ENCODE results near the gene PRCP. TPM values are rescaled to one million over a fixed set of nuclear protein-coding genes. Genes with fewer than 3 reads are reported as not detected.

Gene PRCP
- total RNA-seq, 1 experiment from 2014 or later, result 53.9 TPM

DNA sequence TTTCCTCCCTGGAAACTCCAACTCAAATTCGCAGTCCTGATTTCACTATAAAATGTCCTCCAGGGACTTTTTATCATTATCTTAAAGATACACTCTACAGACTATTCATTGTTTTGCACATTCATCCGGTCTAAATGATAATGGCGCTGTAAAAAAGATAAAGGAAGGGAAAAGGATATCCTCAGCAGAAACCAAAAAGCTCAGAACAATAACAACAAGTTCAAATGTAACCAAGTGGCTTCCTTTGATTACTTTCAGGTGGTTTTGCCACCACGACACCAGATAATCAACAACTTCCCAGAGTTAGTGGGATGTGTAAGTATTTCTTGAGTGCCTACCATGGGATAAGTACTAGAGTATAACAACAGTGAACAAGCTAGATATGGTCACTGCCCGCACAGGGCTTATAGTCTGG is 26.3 kb downstream of the PRCP start (continued):
- TF ChIP-seq, protein P1, sequence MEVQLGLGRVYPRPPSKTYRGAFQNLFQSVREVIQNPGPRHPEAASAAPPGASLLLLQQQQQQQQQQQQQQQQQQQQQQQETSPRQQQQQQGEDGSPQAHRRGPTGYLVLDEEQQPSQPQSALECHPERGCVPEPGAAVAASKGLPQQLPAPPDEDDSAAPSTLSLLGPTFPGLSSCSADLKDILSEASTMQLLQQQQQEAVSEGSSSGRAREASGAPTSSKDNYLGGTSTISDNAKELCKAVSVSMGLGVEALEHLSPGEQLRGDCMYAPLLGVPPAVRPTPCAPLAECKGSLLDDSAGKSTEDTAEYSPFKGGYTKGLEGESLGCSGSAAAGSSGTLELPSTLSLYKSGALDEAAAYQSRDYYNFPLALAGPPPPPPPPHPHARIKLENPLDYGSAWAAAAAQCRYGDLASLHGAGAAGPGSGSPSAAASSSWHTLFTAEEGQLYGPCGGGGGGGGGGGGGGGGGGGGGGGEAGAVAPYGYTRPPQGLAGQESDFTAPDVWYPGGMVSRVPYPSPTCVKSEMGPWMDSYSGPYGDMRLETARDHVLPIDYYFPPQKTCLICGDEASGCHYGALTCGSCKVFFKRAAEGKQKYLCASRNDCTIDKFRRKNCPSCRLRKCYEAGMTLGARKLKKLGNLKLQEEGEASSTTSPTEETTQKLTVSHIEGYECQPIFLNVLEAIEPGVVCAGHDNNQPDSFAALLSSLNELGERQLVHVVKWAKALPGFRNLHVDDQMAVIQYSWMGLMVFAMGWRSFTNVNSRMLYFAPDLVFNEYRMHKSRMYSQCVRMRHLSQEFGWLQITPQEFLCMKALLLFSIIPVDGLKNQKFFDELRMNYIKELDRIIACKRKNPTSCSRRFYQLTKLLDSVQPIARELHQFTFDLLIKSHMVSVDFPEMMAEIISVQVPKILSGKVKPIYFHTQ (CRISPR knock-in tag; IDR thresholded peaks at IDR 0.05), result no peak
- TF ChIP-seq MXD4 (CRISPR knock-in tag; IDR thresholded peaks at IDR 0.05; ENCODE audit: borderline replicate concordance), result no peak
- TF ChIP-seq, protein P2, sequence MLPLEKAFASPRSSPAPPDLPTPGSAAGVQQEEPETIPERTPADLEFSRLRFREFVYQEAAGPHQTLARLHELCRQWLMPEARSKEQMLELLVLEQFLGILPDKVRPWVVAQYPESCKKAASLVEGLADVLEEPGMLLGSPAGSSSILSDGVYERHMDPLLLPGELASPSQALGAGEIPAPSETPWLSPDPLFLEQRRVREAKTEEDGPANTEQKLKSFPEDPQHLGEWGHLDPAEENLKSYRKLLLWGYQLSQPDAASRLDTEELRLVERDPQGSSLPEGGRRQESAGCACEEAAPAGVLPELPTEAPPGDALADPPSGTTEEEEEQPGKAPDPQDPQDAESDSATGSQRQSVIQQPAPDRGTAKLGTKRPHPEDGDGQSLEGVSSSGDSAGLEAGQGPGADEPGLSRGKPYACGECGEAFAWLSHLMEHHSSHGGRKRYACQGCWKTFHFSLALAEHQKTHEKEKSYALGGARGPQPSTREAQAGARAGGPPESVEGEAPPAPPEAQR (CRISPR knock-in tag; IDR thresholded peaks at IDR 0.05), result no peak

DNA sequence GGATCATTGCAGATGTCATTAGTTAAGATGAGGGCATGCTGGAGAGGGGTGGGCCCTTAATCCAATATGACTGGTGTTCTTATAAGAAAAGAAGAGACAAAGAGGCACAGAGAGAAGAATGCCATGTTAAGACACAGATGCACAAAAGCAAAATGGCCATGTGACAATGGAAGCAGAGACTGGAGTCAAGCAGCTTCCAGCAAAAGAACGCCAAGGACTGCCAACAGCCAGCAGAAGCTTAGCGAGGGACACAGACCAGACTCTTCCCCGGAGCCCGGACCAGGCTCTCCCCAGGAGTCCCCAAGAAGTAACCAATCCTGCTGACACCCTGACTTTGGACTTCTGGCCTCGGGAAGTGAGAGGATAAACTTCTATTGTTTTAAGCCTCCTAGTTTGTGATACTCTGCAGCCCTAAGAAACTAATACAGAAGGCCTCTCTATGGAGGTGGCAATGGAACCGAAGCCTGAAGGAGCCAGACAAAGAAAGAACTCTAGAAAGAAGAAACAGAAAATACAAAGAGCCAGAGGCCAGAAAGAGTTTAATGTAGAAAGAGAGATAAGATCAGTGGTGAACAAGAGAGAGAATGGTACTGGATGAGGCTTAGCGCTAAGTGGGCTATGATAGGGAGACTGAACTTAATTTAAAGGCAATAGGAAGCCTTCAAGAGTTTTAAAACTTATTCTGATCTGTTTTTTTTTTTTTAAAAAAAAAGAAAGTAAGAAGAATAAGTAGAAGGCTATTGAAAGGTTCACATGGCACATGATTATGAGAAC is 27.7 kb downstream of the PRCP start:
- ATAC-seq (no peak), DNase-seq (ENCODE audit: low spot score) (no peak)
- Mint-ChIP-seq H3K36me3 (peaks cover 11% of the 10 kb centered on the region), H3K4me1 (peaks cover 31% of the 10 kb centered on the region), H3K9me3 (peaks cover 9% of the 10 kb centered on the region), H3K4me3 (no peak overlapping the region), H3K27ac (0 out of 2 replicates have a peak overlapping the region, but pooled peaks have one; percentile 31), H3K27me3 (ENCODE audit: low read depth) (no peaks in the 10 kb centered on the region)
- TF ChIP-seq PRRX2 (CRISPR knock-in tag; IDR thresholded peaks at IDR 0.05), result no peak
- TF ChIP-seq, protein P3, sequence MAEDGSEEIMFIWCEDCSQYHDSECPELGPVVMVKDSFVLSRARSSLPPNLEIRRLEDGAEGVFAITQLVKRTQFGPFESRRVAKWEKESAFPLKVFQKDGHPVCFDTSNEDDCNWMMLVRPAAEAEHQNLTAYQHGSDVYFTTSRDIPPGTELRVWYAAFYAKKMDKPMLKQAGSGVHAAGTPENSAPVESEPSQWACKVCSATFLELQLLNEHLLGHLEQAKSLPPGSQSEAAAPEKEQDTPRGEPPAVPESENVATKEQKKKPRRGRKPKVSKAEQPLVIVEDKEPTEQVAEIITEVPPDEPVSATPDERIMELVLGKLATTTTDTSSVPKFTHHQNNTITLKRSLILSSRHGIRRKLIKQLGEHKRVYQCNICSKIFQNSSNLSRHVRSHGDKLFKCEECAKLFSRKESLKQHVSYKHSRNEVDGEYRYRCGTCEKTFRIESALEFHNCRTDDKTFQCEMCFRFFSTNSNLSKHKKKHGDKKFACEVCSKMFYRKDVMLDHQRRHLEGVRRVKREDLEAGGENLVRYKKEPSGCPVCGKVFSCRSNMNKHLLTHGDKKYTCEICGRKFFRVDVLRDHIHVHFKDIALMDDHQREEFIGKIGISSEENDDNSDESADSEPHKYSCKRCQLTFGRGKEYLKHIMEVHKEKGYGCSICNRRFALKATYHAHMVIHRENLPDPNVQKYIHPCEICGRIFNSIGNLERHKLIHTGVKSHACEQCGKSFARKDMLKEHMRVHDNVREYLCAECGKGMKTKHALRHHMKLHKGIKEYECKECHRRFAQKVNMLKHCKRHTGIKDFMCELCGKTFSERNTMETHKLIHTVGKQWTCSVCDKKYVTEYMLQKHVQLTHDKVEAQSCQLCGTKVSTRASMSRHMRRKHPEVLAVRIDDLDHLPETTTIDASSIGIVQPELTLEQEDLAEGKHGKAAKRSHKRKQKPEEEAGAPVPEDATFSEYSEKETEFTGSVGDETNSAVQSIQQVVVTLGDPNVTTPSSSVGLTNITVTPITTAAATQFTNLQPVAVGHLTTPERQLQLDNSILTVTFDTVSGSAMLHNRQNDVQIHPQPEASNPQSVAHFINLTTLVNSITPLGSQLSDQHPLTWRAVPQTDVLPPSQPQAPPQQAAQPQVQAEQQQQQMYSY (CRISPR knock-in tag; IDR thresholded peaks at IDR 0.05), result no peak
- TF ChIP-seq, protein P4, sequence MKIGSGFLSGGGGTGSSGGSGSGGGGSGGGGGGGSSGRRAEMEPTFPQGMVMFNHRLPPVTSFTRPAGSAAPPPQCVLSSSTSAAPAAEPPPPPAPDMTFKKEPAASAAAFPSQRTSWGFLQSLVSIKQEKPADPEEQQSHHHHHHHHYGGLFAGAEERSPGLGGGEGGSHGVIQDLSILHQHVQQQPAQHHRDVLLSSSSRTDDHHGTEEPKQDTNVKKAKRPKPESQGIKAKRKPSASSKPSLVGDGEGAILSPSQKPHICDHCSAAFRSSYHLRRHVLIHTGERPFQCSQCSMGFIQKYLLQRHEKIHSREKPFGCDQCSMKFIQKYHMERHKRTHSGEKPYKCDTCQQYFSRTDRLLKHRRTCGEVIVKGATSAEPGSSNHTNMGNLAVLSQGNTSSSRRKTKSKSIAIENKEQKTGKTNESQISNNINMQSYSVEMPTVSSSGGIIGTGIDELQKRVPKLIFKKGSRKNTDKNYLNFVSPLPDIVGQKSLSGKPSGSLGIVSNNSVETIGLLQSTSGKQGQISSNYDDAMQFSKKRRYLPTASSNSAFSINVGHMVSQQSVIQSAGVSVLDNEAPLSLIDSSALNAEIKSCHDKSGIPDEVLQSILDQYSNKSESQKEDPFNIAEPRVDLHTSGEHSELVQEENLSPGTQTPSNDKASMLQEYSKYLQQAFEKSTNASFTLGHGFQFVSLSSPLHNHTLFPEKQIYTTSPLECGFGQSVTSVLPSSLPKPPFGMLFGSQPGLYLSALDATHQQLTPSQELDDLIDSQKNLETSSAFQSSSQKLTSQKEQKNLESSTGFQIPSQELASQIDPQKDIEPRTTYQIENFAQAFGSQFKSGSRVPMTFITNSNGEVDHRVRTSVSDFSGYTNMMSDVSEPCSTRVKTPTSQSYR (CRISPR knock-in tag; IDR thresholded peaks at IDR 0.05), result no peak
- POLR2A ChIA-PET, result no interaction called here
- CTCF ChIA-PET, result no interaction called here

DNA sequence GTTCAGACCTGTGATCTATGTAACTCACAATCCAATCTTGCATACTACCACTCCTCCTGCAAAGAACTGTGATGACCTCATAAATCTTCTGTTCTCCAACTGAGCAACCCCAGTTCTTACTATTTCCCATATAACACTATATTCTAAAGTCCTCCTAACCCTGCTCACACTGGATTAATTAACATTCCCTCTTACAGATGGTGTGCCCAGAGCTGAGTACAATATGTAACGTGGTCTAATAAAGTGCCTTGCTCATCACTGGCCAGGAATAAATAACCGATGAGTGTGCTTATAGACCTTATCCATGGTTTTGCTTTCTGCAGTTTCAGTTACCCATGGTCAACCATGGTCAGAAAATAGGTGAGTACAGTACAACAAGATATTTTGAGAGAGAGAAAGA is 28.6 kb downstream of the PRCP start:
- POLR2A ChIA-PET, result no interaction called here

More for the DNA sequence above, 28.6 kb downstream of the PRCP start:
- ATAC-seq, result no peak
- H3K36me3 Mint-ChIP-seq, result peaks cover 1% of the 10 kb centered on the region
- TF ChIP-seq RELA (CRISPR knock-in tag; IDR thresholded peaks at IDR 0.05; ENCODE audit: borderline replicate concordance), result no peak
- TF ChIP-seq RORB (CRISPR knock-in tag; IDR thresholded peaks at IDR 0.05), result no peak
- TF ChIP-seq NFYB (CRISPR knock-in tag; conservative IDR thresholded peaks at IDR 0.05; ENCODE audit: low read depth), result no peak
- TF ChIP-seq ZNF121 (CRISPR knock-in tag; IDR thresholded peaks at IDR 0.05), result no peak
- TF ChIP-seq ATF1 (CRISPR knock-in tag; IDR thresholded peaks at IDR 0.05), result no peak
- no peak for TF ChIP-seq GABPB1 (CRISPR knock-in tag; IDR thresholded peaks at IDR 0.05)
- TF ChIP-seq IRF2 (CRISPR knock-in tag; IDR thresholded peaks at IDR 0.05; ENCODE audit: borderline replicate concordance, low read depth), result no peak
- no peak for TF ChIP-seq CREM (CRISPR knock-in tag; IDR thresholded peaks at IDR 0.05)
- TF ChIP-seq ZNF396 (CRISPR knock-in tag; IDR thresholded peaks at IDR 0.05; ENCODE audit: borderline replicate concordance), result no peak
- TF ChIP-seq, protein P5, sequence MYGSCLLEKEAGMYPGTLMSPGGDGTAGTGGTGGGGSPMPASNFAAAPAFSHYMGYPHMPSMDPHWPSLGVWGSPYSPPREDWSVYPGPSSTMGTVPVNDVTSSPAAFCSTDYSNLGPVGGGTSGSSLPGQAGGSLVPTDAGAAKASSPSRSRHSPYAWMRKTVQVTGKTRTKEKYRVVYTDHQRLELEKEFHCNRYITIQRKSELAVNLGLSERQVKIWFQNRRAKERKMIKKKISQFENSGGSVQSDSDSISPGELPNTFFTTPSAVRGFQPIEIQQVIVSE (CRISPR knock-in tag; IDR thresholded peaks at IDR 0.05; ENCODE audit: borderline replicate concordance), result no peak
- no peak for TF ChIP-seq TEAD1 (CRISPR knock-in tag; IDR thresholded peaks at IDR 0.05)
- no peak for TF ChIP-seq ESRRA (CRISPR knock-in tag; IDR thresholded peaks at IDR 0.05; ENCODE audit: borderline replicate concordance)
- H3K27me3 Mint-ChIP-seq (ENCODE audit: low read depth), result no peaks in the 10 kb centered on the region
- H3K4me3 Mint-ChIP-seq, result no peak overlapping the region
- H3K27ac Mint-ChIP-seq, result no peak overlapping the region
- CTCF ChIA-PET, result interaction anchor here (0.7 kb wide), 1 partner anchor 127 kb away, joined by 3 read pairs; no protein-coding TSS in a partner anchor
- DNase-seq (ENCODE audit: low spot score), result no peak
- peaks cover 2% of the 10 kb centered on the region for H3K9me3 Mint-ChIP-seq
- H3K4me1 Mint-ChIP-seq, result peaks cover 31% of the 10 kb centered on the region
